Activated T-helper 17 cell treated with anti-CD3 and anti-CD28 coated beads, Interleukin-2, amount 50 U/mL, for 72 hours (primary cell): ENCODE data around the gene ZNF319. TPM values are rescaled to one million over a fixed set of nuclear protein-coding genes. Genes with fewer than 3 reads are reported as not detected.
A peak's percentile ranks its signal among the peaks of the same experiment; 100 is the strongest.

Experiments
- ATAC-seq: fragments of 150-1000 bp; cut with Tn5 transposase; replicated peaks from 2 replicates; pipeline ENCODE4 v1.10.0; 2021; ENCODE audit warnings: mild to moderate bottlenecking, moderate library complexity
- H3K27ac Mint-ChIP-seq: one replicate; pipeline ENCODE4 v1.8.0; 2022; ENCODE audit warnings: mixed read lengths
- H3K27me3 Mint-ChIP-seq: one replicate; pipeline ENCODE4 v1.8.0; 2022; ENCODE audit warnings: mixed read lengths
- H3K36me3 Mint-ChIP-seq: one replicate; pipeline ENCODE4 v1.8.0; 2022; ENCODE audit warnings: low read depth, mild to moderate bottlenecking, mixed read lengths
- H3K4me1 Mint-ChIP-seq: one replicate; pipeline ENCODE4 v1.8.0; 2022; ENCODE audit warnings: mixed read lengths
- H3K4me3 Mint-ChIP-seq: one replicate; pipeline ENCODE4 v1.8.0; 2022; ENCODE audit warnings: mild to moderate bottlenecking, mixed read lengths
- H3K9me3 Mint-ChIP-seq: one replicate; pipeline ENCODE4 v1.8.0; 2022; ENCODE audit warnings: mixed read lengths
- total RNA-seq, 2 donors: library from RNA; stranded (reverse); gene quantifications; one replicate each; pipeline ENCODE4 v1.2.3, GENCODE V29; 2022

The ZNF319 gene
- total RNA-seq, 2 donors from 2014 or later = 3.9 to 5.5 TPM

DNA sequence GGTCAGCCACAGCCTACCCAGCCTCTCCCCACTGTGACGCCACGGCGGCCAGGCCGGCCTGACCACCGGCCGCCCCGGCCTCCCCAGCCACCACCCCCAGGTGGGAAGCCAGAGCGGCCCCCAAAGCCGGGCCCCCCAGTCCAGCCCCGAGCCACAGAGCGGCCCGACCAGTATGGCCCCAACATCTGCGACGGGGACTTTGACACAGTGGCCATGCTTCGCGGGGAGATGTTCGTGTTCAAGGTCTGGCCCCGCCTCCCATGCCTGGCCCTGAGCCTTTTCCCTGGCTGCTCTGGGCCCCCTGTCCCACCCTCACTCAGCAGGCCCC is 41.1 kb upstream of the ZNF319 start:
- Mint-ChIP-seq H3K27me3 (no peaks in the 10 kb centered on the region), H3K9me3 (no peaks in the 10 kb centered on the region), H3K4me1 (no peaks in the 10 kb centered on the region), H3K4me3 (no peak overlapping the region), H3K27ac (no peak overlapping the region), H3K36me3 (no peaks in the 10 kb centered on the region)
- no peak for ATAC-seq

DNA sequence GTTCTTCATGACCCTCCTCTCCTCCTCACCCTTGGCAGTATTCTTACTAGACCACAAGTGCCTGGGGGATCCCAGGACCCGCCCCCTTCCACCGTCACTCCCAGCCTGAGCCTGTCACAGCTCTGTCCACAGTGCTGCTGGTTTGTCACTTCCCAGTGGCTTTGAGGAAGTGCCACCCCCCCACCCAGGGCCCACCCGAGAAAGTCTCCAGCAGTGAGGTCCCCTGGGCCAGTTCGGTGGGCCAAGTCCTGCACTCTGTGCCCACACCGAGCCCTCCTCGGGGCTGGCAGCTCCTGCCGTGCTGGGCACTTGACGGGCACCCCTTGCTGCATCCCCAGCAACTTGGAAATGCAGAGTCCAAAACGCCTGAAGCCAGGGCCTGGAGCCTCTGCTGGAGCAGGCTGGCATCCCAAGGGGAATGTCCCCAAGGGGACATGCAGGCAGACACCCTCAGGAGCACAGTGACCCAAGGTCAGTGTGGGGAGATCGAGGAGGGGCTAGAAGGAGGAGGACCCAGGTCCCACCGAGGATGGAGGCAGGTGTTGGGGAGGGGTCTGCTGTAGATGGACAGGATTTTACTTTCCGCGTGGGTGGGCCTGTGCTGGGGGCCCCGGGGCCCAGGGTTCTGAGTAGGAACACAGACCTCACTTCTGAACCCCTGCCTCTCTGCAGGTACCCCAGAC is 40.6 kb upstream of the ZNF319 start:
- H3K4me1 Mint-ChIP-seq = no peaks in the 10 kb centered on the region
- no peaks in the 10 kb centered on the region for H3K27me3 Mint-ChIP-seq
- H3K36me3 Mint-ChIP-seq = no peaks in the 10 kb centered on the region
- ATAC-seq = no peak
- H3K9me3 Mint-ChIP-seq = no peaks in the 10 kb centered on the region
- H3K27ac Mint-ChIP-seq = no peak overlapping the region
- H3K4me3 Mint-ChIP-seq = no peak overlapping the region

GRCh38 chr16:58040496-58040846 is 40.0 kb upstream of the ZNF319 start:
- Mint-ChIP-seq H3K4me1 (no peaks in the 10 kb centered on the region), H3K9me3 (no peaks in the 10 kb centered on the region), H3K4me3 (no peak overlapping the region), H3K27ac (no peak overlapping the region), H3K36me3 (no peaks in the 10 kb centered on the region), H3K27me3 (no peaks in the 10 kb centered on the region)
- no peak for ATAC-seq

GRCh38 chr16:58039829-58040495 is 39.5 kb upstream of the ZNF319 start:
- no peak overlapping the region for H3K27ac Mint-ChIP-seq
- H3K4me1 Mint-ChIP-seq = no peaks in the 10 kb centered on the region
- H3K9me3 Mint-ChIP-seq = no peaks in the 10 kb centered on the region
- ATAC-seq = no peak
- no peaks in the 10 kb centered on the region for H3K36me3 Mint-ChIP-seq
- H3K27me3 Mint-ChIP-seq = no peaks in the 10 kb centered on the region
- no peak overlapping the region for H3K4me3 Mint-ChIP-seq

- no peaks in the 10 kb centered on the region for H3K36me3 Mint-ChIP-seq
- no peak overlapping the region for H3K27ac Mint-ChIP-seq
- no peak overlapping the region for H3K4me3 Mint-ChIP-seq
- H3K9me3 Mint-ChIP-seq = no peaks in the 10 kb centered on the region
- no peaks in the 10 kb centered on the region for H3K4me1 Mint-ChIP-seq
- no peak for ATAC-seq
- no peaks in the 10 kb centered on the region for H3K27me3 Mint-ChIP-seq
Measured at GRCh38 chr16:58038219-58038641, 37.8 kb upstream of the ZNF319 start.

DNA sequence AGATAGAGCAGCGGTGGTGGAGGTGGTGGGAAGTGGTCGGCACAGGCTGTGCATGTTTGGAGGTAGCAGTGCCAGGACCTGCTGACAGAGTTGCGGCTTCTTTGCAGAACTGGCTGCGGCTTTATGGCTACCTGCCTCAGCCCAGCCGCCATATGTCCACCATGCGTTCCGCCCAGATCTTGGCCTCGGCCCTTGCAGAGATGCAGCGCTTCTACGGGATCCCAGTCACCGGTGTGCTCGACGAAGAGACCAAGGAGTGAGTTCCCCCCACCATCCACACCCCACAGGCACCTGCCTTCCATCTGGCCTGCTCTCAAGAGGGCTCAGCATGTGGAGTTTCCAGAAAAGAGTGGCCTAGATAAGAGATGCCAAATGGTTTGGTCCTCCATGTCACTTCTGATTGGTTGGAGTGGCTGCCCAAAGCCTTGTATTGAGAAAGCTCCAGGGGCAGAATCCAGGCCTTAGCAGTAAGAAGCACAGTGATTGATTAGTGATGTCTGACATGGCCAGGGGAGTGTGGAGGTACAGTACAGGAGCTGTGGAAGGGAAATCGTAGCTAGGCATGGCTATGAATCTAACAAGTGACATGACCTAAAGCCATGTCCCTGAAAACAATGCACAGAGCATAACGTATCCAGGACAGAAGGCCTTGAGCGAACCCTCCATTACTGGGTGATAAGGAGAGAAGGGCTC is 37.0 kb upstream of the ZNF319 start:
- Mint-ChIP-seq H3K4me3 (no peak overlapping the region), H3K27me3 (no peaks in the 10 kb centered on the region)
- no peak for ATAC-seq

GRCh38 chr16:58036943-58037342 is 36.5 kb upstream of the ZNF319 start:
- Mint-ChIP-seq H3K9me3 (no peaks in the 10 kb centered on the region), H3K27ac (peak overlapping the region; percentile 12), H3K36me3 (no peaks in the 10 kb centered on the region), H3K4me3 (no peak overlapping the region), H3K4me1 (no peaks in the 10 kb centered on the region), H3K27me3 (no peaks in the 10 kb centered on the region)
- ATAC-seq = no peak

More for the DNA sequence above, 37.0 kb upstream of the ZNF319 start:
- no peak overlapping the region for H3K27ac Mint-ChIP-seq
- no peaks in the 10 kb centered on the region for H3K4me1 Mint-ChIP-seq
- no peaks in the 10 kb centered on the region for H3K9me3 Mint-ChIP-seq
- no peaks in the 10 kb centered on the region for H3K36me3 Mint-ChIP-seq

DNA sequence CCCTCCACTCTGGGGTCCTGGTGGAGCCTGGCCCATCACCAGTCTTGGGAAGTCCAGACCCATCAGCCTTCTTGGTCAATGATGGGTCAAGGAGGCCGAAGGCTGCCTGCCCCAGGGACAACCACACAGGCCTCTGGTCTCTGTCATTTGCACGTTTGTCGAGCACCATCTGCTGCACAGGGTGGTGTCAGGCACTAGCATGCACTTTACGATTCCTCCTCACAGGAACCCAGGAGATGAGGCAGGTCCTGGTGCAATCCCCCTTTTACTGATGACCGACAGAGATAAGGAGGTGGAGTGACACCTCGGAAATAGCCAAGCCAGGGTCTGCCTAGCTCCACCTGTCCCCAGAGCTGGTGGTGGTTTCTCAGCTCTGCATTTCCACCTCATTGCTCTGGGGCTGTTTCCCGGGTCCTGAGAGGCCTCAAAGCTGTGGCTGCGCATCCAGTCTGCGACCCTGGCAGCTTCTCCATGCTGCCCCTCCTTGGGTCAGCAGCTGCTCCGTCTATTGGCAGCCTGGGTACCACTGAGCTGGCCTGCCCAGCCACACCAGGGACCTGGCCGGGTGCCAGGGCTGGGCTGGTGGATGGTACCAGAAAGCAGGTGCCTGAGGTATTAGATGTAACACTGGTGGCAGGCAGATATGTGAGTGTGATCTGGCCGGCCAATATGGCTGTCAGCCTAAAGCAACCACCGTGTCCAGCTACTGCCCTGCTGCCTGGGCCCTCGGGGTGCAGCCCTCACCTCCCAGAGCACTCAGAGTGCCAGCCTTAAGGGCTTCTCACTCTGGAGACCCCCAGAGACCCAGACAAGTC is 35.1 kb upstream of the ZNF319 start:
- Mint-ChIP-seq H3K36me3 (no peaks in the 10 kb centered on the region), H3K27me3 (no peaks in the 10 kb centered on the region), H3K4me3 (no peak overlapping the region), H3K4me1 (no peaks in the 10 kb centered on the region), H3K9me3 (no peaks in the 10 kb centered on the region), H3K27ac (no peak overlapping the region)
- ATAC-seq = no peak

GRCh38 chr16:58034774-58035173 is 34.3 kb upstream of the ZNF319 start:
- no peaks in the 10 kb centered on the region for H3K4me1 Mint-ChIP-seq
- H3K9me3 Mint-ChIP-seq = no peaks in the 10 kb centered on the region
- no peaks in the 10 kb centered on the region for H3K27me3 Mint-ChIP-seq
- ATAC-seq = no peak
- H3K27ac Mint-ChIP-seq = no peak overlapping the region
- no peaks in the 10 kb centered on the region for H3K36me3 Mint-ChIP-seq
- no peak overlapping the region for H3K4me3 Mint-ChIP-seq

- Mint-ChIP-seq H3K27me3 (no peaks in the 10 kb centered on the region), H3K4me1 (no peaks in the 10 kb centered on the region), H3K4me3 (no peak overlapping the region), H3K9me3 (no peaks in the 10 kb centered on the region), H3K27ac (no peak overlapping the region), H3K36me3 (no peaks in the 10 kb centered on the region)
- no peak for ATAC-seq
Measured at GRCh38 chr16:58034128-58034685, 33.7 kb upstream of the ZNF319 start.

- no peak for ATAC-seq
- Mint-ChIP-seq H3K4me3 (no peak overlapping the region), H3K36me3 (no peaks in the 10 kb centered on the region), H3K4me1 (no peaks in the 10 kb centered on the region), H3K27ac (no peak overlapping the region), H3K9me3 (no peaks in the 10 kb centered on the region), H3K27me3 (no peaks in the 10 kb centered on the region)
Measured at GRCh38 chr16:58032710-58033293, 32.3 kb upstream of the ZNF319 start.

- Mint-ChIP-seq H3K27ac (no peak overlapping the region), H3K27me3 (no peaks in the 10 kb centered on the region), H3K4me1 (no peaks in the 10 kb centered on the region), H3K36me3 (no peaks in the 10 kb centered on the region), H3K4me3 (no peak overlapping the region), H3K9me3 (no peaks in the 10 kb centered on the region)
- no peak for ATAC-seq
Measured at GRCh38 chr16:58031016-58031800, 30.7 kb upstream of the ZNF319 start.

GRCh38 chr16:58030136-58030840 is 29.8 kb upstream of the ZNF319 start:
- Mint-ChIP-seq H3K36me3 (no peaks in the 10 kb centered on the region), H3K4me1 (no peaks in the 10 kb centered on the region), H3K4me3 (no peak overlapping the region), H3K9me3 (no peaks in the 10 kb centered on the region), H3K27me3 (no peaks in the 10 kb centered on the region), H3K27ac (no peak overlapping the region)
- no peak for ATAC-seq
